Stomach smooth muscle (tissue), 2 donors: ENCODE data around the gene UGT1A1.

Experiments
- H3K27ac ChIP-seq: one replicate; pipeline ENCODE4 v1.7.0; 2013; ENCODE audit warnings: mild to moderate bottlenecking, low read length, inconsistent platforms
- H3K27me3 ChIP-seq, 2 donors: one replicate each; pipeline ENCODE4 v1.7.0; 2013; ENCODE audit warnings: low read length in 2 of 2; ENCODE audit not compliant: insufficient read depth in 2 of 2, control insufficient read depth in 1 of 2
- H3K36me3 ChIP-seq, 2 donors: one replicate each; pipeline ENCODE4 v1.7.0; 2013; ENCODE audit warnings: low read length in 2 of 2; ENCODE audit not compliant: control insufficient read depth in 2 of 2, insufficient read depth in 2 of 2
- H3K4me1 ChIP-seq: one replicate; pipeline ENCODE4 v1.7.0; 2013; ENCODE audit warnings: low read length; ENCODE audit not compliant: control insufficient read depth, insufficient read depth
- H3K4me3 ChIP-seq, 2 donors: one replicate each; pipeline ENCODE4 v1.7.0; 2013; ENCODE audit warnings: low read length in 2 of 2
- H3K9ac ChIP-seq, 2 donors: one replicate each; pipeline ENCODE4 v1.7.0; 2013; ENCODE audit warnings: low read length in 2 of 2, mild to moderate bottlenecking in 1 of 2
- H3K9me3 ChIP-seq, 2 donors: one replicate each; pipeline ENCODE4 v1.7.0; 2013; ENCODE audit warnings: low read length in 2 of 2; ENCODE audit not compliant: control insufficient read depth in 2 of 2
- donor health status: healthy.
- donor health status: Pancreatic carcinoma.

The UGT1A1 gene

GRCh38 chr2:233775414-233775813 lies 15.3 kb downstream of the UGT1A1 start:
- no peak overlapping the region for H3K4me3 ChIP-seq
- no peaks in the 10 kb centered on the region for H3K4me1 ChIP-seq
- H3K27me3 ChIP-seq = peaks cover 0 to 3% of the 10 kb centered on the region in 2 donors

DNA sequence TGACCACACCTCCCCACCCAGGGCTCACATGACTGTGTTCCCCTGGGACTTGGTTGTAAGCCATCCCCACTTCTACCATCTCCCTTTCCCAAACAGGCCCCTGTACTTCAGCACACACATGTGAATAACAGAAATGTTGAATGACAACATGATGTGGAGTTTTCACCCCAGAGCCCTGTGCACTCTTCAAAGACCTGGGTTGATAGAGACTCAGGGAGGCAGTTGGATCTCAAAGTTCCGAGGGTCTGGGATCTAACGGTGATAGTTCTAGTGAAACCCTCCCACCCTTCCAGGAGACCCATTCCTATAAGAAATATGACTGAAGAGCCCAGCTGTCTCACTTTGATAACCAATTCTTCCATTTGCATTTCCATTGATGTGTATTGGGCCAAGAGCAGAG lies 18.0 kb downstream of the UGT1A1 start, which contains the start of gene MROH2A:
MROH2A (plus strand) TSS at position 301 of the 400 bp plus-strand sequence. CDS start 1,029 bp downstream, outside the sequence.
- no peaks in the 10 kb centered on the region for H3K36me3 ChIP-seq
- H3K27ac ChIP-seq = no peak within 1 kb of the TSS
- H3K4me1 ChIP-seq = no peaks in the 10 kb centered on the region
- H3K4me3 ChIP-seq = no peak within 1 kb of the TSS
- H3K9ac ChIP-seq = no peak within 1 kb of the TSS
- H3K27me3 ChIP-seq = peaks cover 0 to 3% of the 10 kb centered on the region in 2 donors
- peaks cover 6 to 17% of the 10 kb centered on the region in 2 donors for H3K9me3 ChIP-seq

More at GRCh38 chr2:233775414-233775813, 15.3 kb downstream of the UGT1A1 start:
- Histone ChIP-seq H3K27ac (no peak overlapping the region), H3K9me3 (peaks cover 6 to 17% of the 10 kb centered on the region in 2 donors), H3K36me3 (no peaks in the 10 kb centered on the region), H3K9ac (no peak overlapping the region)

- Histone ChIP-seq H3K9me3 (peaks cover 6 to 17% of the 10 kb centered on the region in 2 donors), H3K27ac (no peak overlapping the region), H3K4me3 (no peak overlapping the region), H3K9ac (no peak overlapping the region), H3K36me3 (no peaks in the 10 kb centered on the region), H3K4me1 (no peaks in the 10 kb centered on the region), H3K27me3 (peaks cover 0 to 3% of the 10 kb centered on the region in 2 donors)
These were observed 19.7 kb downstream of the UGT1A1 start for GRCh38 chr2:233779722-233780121.

DNA sequence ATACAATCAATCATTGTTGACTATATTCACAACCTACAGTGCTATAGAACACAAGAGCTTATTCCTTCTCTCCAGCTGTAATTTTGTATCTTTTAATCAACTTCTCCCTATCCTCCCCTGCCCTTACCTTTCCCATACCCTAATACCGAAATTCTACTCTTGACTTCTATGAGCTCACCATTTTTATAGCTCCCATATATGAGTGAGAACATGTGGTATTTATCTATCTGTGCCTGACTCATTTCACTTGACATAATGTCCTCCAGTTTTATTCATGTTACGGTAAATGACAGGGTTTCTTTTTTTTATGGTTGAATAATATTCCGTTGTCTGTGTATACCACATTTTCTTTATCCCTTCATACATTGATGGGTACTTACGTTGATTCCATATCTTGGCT lies 20.7 kb downstream of the UGT1A1 start:
- peaks cover 6 to 13% of the 10 kb centered on the region in 2 donors for H3K9me3 ChIP-seq
- H3K36me3 ChIP-seq = no peaks in the 10 kb centered on the region
- no peak overlapping the region for H3K4me3 ChIP-seq
- H3K4me1 ChIP-seq = no peaks in the 10 kb centered on the region
- H3K9ac ChIP-seq = no peak overlapping the region
- peaks cover 0 to 4% of the 10 kb centered on the region in 2 donors for H3K27me3 ChIP-seq
- H3K27ac ChIP-seq = no peak overlapping the region

GRCh38 chr2:233789554-233789953 lies 29.5 kb downstream of the UGT1A1 start:
- Histone ChIP-seq H3K27me3 (peaks cover 0 to 5% of the 10 kb centered on the region in 2 donors), H3K4me3 (no peak overlapping the region), H3K4me1 (no peaks in the 10 kb centered on the region), H3K9me3 (peaks cover 0 to 2% of the 10 kb centered on the region in 2 donors), H3K9ac (no peak overlapping the region), H3K27ac (no peak overlapping the region), H3K36me3 (no peaks in the 10 kb centered on the region)

GRCh38 chr2:233791151-233791882 lies 31.2 kb downstream of the UGT1A1 start:
- Histone ChIP-seq H3K36me3 (no peaks in the 10 kb centered on the region), H3K9me3 (no peaks in the 10 kb centered on the region), H3K27ac (no peak overlapping the region), H3K27me3 (peaks cover 0 to 2% of the 10 kb centered on the region in 2 donors), H3K4me1 (no peaks in the 10 kb centered on the region), H3K9ac (no peak overlapping the region), H3K4me3 (no peak overlapping the region)

GRCh38 chr2:233791883-233792329 lies 31.8 kb downstream of the UGT1A1 start:
- H3K4me1 ChIP-seq = no peaks in the 10 kb centered on the region
- peaks cover 0 to 2% of the 10 kb centered on the region in 2 donors for H3K27me3 ChIP-seq

DNA sequence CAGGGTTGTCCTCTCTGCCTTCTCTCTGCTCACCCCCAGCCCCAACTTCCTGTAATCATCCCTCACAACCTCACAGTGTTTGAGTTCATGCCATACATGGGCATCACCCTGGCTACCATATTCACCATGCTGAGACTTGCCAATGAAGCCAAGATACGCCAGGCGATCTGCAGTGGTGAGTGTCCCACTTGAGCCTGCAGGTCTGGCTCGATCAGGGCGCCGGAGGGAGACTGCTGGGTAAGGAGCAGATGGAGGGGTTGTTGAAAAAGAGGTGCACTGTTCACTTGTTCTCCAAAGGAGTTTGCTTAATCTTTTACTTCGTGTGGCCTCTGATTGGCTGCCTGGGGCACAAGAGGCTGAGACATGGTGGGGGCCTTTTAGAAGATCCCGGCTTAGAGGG lies 32.6 kb downstream of the UGT1A1 start:
- H3K4me3 ChIP-seq = no peak overlapping the region
- H3K9ac ChIP-seq = no peak overlapping the region
- H3K27ac ChIP-seq = no peak overlapping the region
- no peaks in the 10 kb centered on the region for H3K9me3 ChIP-seq
- no peaks in the 10 kb centered on the region for H3K36me3 ChIP-seq
- H3K4me1 ChIP-seq = no peaks in the 10 kb centered on the region
- H3K27me3 ChIP-seq = peaks cover 0 to 2% of the 10 kb centered on the region in 2 donors

More at GRCh38 chr2:233791883-233792329, 31.8 kb downstream of the UGT1A1 start:
- Histone ChIP-seq H3K4me3 (no peak overlapping the region), H3K36me3 (no peaks in the 10 kb centered on the region), H3K9ac (no peak overlapping the region), H3K9me3 (no peaks in the 10 kb centered on the region), H3K27ac (no peak overlapping the region)

DNA sequence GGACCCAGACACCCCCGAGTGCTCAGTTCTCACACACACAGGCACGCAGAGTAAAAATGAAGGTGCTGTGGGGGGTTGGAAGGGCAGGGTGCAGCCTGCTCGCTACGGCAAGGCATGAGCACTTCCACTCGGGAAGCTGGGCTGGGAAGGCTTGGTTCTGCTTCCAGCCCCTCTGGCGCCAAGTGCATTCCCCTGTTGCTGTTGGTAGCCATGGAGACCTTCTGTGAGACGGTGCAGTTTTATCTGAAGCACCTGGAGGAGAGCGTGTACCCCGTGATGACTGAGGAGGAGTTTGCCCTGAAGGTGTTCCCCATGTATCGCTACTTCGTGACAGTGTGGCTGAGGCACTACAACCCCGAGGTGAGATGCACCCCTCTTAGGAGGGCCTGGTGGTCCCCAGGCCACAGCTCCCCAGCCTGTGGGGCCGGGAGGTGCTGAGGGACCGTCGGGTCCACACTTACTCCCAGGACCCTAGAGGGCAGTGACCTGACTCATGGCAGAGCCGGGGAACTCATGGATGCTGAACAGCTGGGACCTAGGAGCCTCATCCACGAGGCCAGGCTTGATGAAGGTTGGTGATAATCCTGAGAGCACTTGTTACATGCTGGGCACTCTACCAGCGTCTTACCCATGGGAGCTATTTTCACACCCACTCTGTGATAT lies 33.5 kb downstream of the UGT1A1 start:
- Histone ChIP-seq H3K9me3 (peaks cover 0 to 2% of the 10 kb centered on the region in 2 donors), H3K9ac (no peak overlapping the region), H3K27me3 (peaks cover 0 to 2% of the 10 kb centered on the region in 2 donors), H3K4me1 (no peaks in the 10 kb centered on the region), H3K4me3 (no peak overlapping the region), H3K27ac (no peak overlapping the region), H3K36me3 (no peaks in the 10 kb centered on the region)

- Histone ChIP-seq H3K27ac (no peak overlapping the region), H3K9ac (no peak overlapping the region), H3K9me3 (peaks cover 0 to 2% of the 10 kb centered on the region in 2 donors), H3K36me3 (no peaks in the 10 kb centered on the region), H3K27me3 (peaks cover 0 to 2% of the 10 kb centered on the region in 2 donors), H3K4me1 (no peaks in the 10 kb centered on the region), H3K4me3 (no peak overlapping the region)
These were observed 34.1 kb downstream of the UGT1A1 start for GRCh38 chr2:233794128-233794658.
